Liver (tissue), 3 donors: ENCODE data around the gene IQUB.

Experiments used
- ATF3 ChIP-seq: IDR thresholded peaks from 2 replicates; pipeline ENCODE4 v1.6.1; 2016; ENCODE audit warnings: antibody characterized with exemption
- GABPA ChIP-seq, 2 donors: IDR thresholded peaks in 1 of 2; conservative IDR thresholded peaks in 1 of 2; 2 replicates each; pipeline ENCODE4 v1.6.1; 2016; ENCODE audit warnings: antibody characterized with exemption in 2 of 2, mild to moderate bottlenecking in 1 of 2, moderate library complexity in 1 of 2
- MAX ChIP-seq: IDR thresholded peaks from 2 replicates; pipeline ENCODE4 v1.6.1; 2016; ENCODE audit warnings: antibody characterized with exemption
- NR2F2 ChIP-seq: IDR thresholded peaks from 2 replicates; pipeline ENCODE4 v1.6.1; 2016; ENCODE audit warnings: antibody characterized with exemption
- RAD21 ChIP-seq, 2 donors: IDR thresholded peaks; 2 replicates each; pipeline ENCODE4 v1.6.1; 2016; ENCODE audit warnings: antibody characterized with exemption in 2 of 2, mild to moderate bottlenecking in 2 of 2
- REST ChIP-seq: IDR thresholded peaks from 2 replicates; pipeline ENCODE4 v1.6.1; 2016; ENCODE audit warnings: antibody characterized with exemption, mild to moderate bottlenecking
- SP1 ChIP-seq: IDR thresholded peaks from 2 replicates; pipeline ENCODE4 v1.6.1; 2018; ENCODE audit warnings: antibody characterized with exemption, mild to moderate bottlenecking
- TAF1 ChIP-seq: conservative IDR thresholded peaks from 2 replicates; pipeline ENCODE4 v1.6.1; 2016; ENCODE audit warnings: antibody characterized with exemption, mild to moderate bottlenecking
- YY1 ChIP-seq: IDR thresholded peaks from 2 replicates; pipeline ENCODE4 v1.6.1; 2016; ENCODE audit warnings: antibody characterized with exemption, mild to moderate bottlenecking
- TF ChIP-seq, protein P1 (sequence below): IDR thresholded peaks from 2 replicates; pipeline ENCODE4 v1.6.1; 2016; ENCODE audit warnings: antibody characterized with exemption
- TF ChIP-seq, protein P2 (sequence below): fragments of 150-350 bp; IDR thresholded peaks from 2 replicates; pipeline ENCODE4 v1.5.1; 2017; ENCODE audit warnings: improper control_type of control experiment, low read depth, low read length; ENCODE audit not compliant: missing input control
- donor health status: healthy.
- donor health status: healthy.

DNA sequence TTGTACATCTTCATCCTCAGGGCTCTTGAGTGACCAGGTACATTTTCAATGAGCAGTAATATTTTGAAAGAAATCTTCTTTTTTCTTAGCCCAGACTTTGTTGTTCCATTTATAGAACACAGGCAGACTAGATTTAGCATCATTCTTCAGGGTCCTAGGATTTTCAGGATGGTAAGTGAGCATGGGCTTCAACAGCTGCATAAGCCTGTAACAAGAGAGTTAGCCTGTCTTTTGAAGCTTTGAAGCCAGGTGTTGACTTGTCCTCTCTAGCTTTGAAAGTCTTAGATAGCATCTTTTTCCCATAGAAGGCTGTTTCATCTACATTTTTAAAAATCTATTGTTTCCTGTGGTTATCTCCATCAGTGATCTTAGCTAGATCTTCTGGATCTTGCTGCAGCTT is 27.7 kb upstream of the IQUB start:
- TF ChIP-seq, protein P1, sequence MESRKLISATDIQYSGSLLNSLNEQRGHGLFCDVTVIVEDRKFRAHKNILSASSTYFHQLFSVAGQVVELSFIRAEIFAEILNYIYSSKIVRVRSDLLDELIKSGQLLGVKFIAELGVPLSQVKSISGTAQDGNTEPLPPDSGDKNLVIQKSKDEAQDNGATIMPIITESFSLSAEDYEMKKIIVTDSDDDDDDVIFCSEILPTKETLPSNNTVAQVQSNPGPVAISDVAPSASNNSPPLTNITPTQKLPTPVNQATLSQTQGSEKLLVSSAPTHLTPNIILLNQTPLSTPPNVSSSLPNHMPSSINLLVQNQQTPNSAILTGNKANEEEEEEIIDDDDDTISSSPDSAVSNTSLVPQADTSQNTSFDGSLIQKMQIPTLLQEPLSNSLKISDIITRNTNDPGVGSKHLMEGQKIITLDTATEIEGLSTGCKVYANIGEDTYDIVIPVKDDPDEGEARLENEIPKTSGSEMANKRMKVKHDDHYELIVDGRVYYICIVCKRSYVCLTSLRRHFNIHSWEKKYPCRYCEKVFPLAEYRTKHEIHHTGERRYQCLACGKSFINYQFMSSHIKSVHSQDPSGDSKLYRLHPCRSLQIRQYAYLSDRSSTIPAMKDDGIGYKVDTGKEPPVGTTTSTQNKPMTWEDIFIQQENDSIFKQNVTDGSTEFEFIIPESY = no peak
- TF ChIP-seq RAD21 (IDR thresholded peaks at IDR 0.05) (no peak), GABPA (IDR thresholded peaks at IDR 0.05 in 1 of 2, conservative IDR thresholded peaks at IDR 0.05 in 1 of 2) (no peak), TAF1 (no peak), REST (no peak), SP1 (no peak), MAX (no peak), YY1 (no peak), NR2F2 (no peak), ATF3 (no peak)
- TF ChIP-seq, protein P2, sequence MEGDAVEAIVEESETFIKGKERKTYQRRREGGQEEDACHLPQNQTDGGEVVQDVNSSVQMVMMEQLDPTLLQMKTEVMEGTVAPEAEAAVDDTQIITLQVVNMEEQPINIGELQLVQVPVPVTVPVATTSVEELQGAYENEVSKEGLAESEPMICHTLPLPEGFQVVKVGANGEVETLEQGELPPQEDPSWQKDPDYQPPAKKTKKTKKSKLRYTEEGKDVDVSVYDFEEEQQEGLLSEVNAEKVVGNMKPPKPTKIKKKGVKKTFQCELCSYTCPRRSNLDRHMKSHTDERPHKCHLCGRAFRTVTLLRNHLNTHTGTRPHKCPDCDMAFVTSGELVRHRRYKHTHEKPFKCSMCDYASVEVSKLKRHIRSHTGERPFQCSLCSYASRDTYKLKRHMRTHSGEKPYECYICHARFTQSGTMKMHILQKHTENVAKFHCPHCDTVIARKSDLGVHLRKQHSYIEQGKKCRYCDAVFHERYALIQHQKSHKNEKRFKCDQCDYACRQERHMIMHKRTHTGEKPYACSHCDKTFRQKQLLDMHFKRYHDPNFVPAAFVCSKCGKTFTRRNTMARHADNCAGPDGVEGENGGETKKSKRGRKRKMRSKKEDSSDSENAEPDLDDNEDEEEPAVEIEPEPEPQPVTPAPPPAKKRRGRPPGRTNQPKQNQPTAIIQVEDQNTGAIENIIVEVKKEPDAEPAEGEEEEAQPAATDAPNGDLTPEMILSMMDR = no peak
